Cerebellar nuclear complex (tissue), 1 donor: ENCODE results near the gene BBS12.
"Not testable (repeated sequence)": the region's sequence is repeated elsewhere in the genome, so short reads cannot be mapped to it uniquely, and the experiment has no call there.

Source experiments
- DNase-seq, 2 experiments: peaks; one replicate each; lab custom pipeline; 2025; lab: John Stamatoyannopoulos, UW

The BBS12 gene

GRCh38 chr4:122765692-122766352 is 33.3 kb downstream of the BBS12 start:
- DNase-seq = no peak

GRCh38 chr4:122766353-122766705 is 33.8 kb downstream of the BBS12 start:
- no peak for DNase-seq

- DNase-seq = no peak
Observed at GRCh38 chr4:122766950-122767349, 34.4 kb downstream of the BBS12 start.

GRCh38 chr4:122771724-122772123 is 39.2 kb downstream of the BBS12 start:
- no peak for DNase-seq

- DNase-seq = no peak
Observed at GRCh38 chr4:122772311-122772710, 39.8 kb downstream of the BBS12 start.

GRCh38 chr4:122772986-122773385 is 40.5 kb downstream of the BBS12 start:
- no peak for DNase-seq

- DNase-seq = no peak
Observed at GRCh38 chr4:122775039-122775438, 42.5 kb downstream of the BBS12 start.

- no peak for DNase-seq
Observed at GRCh38 chr4:122775987-122776836, 43.7 kb downstream of the BBS12 start.

- DNase-seq = no peak
Observed at GRCh38 chr4:122776916-122777315, 44.4 kb downstream of the BBS12 start.

- DNase-seq = no peak
Observed at GRCh38 chr4:122777846-122778673, 45.6 kb downstream of the BBS12 start.

- DNase-seq = no peak
Observed at GRCh38 chr4:122781486-122781885, 49.0 kb downstream of the BBS12 start.

GRCh38 chr4:122783301-122784215 is 51.1 kb downstream of the BBS12 start:
- no peak for DNase-seq

GRCh38 chr4:122784261-122784660 is 51.8 kb downstream of the BBS12 start:
- no peak for DNase-seq

- DNase-seq = no peak
Observed at GRCh38 chr4:122785099-122785498, 52.6 kb downstream of the BBS12 start.

- not testable (repeated sequence) for DNase-seq
Observed at GRCh38 chr4:122786296-122786695, 53.8 kb downstream of the BBS12 start.

GRCh38 chr4:122786920-122787319 is 54.4 kb downstream of the BBS12 start:
- DNase-seq = not testable (repeated sequence)

- no peak for DNase-seq
Observed at GRCh38 chr4:122787940-122788339, 55.4 kb downstream of the BBS12 start.

- no peak for DNase-seq
Observed at GRCh38 chr4:122788935-122789334, 56.4 kb downstream of the BBS12 start.

- no peak for DNase-seq
Observed at GRCh38 chr4:122793811-122794210, 61.3 kb downstream of the BBS12 start.
